ELR (cell line): Measurements from ENCODE around the gene CACNA1G.

ENCODE experiments used
- DNase-seq: peaks from one replicate; pipeline ENCODE4 v3.0.0-alpha.2; 2015; ENCODE audit warnings: low read depth

CACNA1G gene

GRCh38 chr17:50672831-50673551, 112.5 kb downstream of the CACNA1G start:
- no peak for DNase-seq

DNA sequence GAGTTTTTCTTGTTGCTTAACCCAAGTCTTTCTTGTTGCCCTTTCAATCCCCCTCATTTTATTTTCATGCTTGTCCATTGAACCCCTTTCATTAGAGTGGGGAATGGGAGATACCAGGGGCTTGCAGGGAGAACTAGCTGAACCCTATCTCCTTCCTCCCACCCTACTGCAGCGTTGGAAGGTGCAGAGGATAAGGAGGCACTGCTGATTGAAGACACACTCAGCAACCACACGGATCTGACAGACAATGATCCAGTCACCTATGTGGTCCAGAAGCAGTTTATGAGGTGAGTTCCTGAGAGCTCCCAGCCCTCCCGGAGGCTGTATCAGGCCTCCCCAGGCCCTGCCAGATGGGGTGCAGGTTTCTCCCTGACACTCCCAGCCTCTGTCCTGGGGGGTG, 114.7 kb downstream of the CACNA1G start:
- DNase-seq, result no peak

DNA sequence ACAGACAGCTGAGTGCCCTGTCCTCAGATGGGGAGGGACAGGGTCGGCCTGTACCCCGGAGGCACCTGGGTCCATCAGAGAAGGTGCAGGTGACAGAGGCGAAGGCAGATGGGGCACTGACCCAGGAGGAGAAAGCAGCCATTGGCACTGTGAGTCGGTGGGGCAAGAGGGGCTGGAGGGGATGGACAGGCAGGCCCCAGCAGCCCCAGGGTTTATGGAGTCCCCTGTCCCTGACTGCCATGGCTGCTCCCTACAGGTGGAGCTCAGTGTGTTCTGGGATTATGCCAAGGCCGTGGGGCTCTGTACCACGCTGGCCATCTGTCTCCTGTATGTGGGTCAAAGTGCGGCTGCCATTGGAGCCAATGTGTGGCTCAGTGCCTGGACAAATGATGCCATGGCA, 115.1 kb downstream of the CACNA1G start:
- no peak for DNase-seq

DNA sequence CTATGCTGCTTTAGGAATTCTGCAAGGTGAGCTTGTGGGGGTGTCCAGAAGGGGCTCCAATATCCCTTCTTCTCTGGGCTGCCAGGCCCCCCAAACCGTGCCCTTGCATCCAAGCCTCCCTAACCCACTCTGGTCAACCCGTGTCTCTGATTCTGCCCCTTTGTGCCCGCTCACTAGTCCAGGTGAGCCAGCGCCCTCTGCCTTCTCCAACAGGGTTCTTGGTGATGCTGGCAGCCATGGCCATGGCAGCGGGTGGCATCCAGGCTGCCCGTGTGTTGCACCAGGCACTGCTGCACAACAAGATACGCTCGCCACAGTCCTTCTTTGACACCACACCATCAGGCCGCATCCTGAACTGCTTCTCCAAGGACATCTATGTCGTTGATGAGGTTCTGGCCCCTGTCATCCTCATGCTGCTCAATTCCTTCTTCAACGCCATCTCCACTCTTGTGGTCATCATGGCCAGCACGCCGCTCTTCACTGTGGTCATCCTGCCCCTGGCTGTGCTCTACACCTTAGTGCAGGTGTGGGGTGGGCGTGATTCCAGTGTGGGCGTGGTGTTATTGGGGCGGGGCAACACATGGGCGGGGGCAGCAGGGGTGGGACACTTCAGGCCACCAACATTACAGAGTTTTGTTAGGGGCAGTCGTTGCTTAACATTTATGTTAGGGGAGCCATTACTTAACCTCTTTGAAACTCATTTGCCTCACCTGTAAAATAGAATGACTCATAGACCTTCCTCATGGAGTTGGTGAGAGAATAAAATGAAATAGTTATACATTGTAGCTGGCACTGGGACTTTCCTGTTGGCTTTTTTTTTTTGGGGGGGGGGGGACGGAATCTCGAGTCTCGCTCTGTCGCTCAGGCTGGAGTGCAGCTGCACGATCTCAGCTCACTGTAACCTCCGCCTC, 115.8 kb downstream of the CACNA1G start:
- DNase-seq, result no peak
